Activated gamma-delta T cell treated with Interleukin-2 at 50 U/mL for 16 hours (primary cell): ENCODE results near the gene FILIP1.

Experiments used
- DNase-seq: peaks from one replicate; pipeline ENCODE4 v3.0.0-alpha.2; 2020

Gene FILIP1

DNA sequence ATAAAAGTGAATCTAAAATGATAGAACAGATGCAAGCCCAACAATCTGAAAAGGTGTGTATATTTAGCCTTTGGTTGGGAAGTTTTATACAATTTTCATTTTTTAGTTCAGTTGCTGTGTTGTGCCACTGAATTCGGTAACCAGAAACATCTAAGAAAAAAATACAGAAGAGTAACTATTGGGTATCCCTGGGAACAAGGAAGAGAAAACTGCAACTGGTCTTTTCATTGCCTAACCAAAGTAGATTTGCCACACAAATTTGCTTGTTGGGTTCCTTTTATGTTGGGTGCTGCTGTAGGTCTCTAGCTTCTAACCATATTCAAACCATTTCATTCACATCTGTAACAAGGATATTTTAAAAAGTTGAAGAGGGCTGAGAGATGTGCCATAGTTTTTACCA, 206.2 kb downstream of the FILIP1 start:
- no peak for DNase-seq

DNA sequence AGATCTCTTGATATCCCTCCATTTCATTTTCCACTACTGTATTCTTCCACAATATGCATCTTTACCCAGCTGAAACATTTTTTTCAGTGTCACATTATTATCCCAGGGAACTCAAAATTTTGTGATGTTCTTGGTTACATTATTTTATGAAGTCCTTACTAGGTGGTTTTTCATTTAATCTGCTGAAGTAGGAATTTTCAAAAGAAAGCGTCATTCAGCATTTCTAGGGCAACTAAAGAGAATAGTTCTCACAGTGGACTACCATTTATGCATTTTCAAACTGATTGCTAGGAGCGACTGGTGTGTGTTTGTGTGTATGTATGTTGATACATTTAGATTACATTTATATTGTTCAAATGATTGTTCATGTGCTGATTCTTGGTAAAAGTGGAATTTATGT, 206.6 kb downstream of the FILIP1 start:
- DNase-seq = no peak

DNA sequence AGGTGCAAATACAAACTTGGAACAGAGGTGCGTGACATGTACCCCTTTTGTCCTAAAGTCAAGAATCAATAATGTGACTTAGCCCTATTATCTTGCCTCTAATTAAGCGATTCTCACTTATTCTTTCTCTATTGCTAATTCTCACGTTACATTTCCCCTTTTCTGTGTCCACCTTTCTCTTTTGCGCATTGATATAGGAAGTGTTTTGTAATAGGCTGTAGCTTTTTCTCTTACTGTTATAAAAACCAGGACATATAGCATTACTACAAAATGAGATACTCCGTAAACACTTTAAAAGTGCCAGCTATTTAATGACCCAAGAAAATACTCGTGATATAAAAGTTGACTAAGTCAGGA, 208.3 kb downstream of the FILIP1 start:
- no peak for DNase-seq

DNA sequence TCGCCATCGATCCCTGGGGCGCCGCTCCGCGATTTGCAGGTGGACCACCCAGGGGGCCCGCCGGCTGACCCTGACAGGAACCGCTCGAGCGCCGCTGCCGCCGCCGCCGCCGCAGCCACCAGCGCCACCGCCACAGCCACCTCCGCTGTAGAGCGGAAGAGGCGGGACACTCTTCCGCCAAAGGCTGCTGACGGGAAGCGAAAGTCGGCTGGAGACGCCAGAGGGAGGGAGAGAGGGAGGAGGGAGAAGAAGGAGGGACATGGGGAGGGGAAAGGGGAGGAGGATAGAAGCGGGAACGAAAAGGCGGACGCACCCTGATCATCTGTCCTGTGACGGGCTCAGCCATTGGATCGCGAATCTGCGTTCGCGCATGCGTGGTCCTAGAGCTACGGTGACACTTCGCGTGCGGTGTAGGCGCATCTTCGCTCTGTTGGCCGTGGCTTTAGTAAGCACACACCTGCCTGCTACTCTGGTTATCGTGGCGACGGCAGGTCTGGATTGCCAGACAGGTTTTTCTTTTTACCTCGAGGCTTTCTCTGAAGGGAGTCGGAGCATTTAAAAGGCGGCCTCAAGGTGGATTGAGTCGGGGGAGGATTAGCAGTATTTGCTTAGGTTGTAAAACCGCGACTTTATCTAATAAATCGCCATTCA, 208.8 kb downstream of the FILIP1 start, which contains the start of gene TMEM30A:
TSS of gene TMEM30A (minus strand) at position 161 of the 651 bp plus-strand sequence. CDS start at position 7, 154 bp downstream.
- peak; percentile 95 for DNase-seq

DNA sequence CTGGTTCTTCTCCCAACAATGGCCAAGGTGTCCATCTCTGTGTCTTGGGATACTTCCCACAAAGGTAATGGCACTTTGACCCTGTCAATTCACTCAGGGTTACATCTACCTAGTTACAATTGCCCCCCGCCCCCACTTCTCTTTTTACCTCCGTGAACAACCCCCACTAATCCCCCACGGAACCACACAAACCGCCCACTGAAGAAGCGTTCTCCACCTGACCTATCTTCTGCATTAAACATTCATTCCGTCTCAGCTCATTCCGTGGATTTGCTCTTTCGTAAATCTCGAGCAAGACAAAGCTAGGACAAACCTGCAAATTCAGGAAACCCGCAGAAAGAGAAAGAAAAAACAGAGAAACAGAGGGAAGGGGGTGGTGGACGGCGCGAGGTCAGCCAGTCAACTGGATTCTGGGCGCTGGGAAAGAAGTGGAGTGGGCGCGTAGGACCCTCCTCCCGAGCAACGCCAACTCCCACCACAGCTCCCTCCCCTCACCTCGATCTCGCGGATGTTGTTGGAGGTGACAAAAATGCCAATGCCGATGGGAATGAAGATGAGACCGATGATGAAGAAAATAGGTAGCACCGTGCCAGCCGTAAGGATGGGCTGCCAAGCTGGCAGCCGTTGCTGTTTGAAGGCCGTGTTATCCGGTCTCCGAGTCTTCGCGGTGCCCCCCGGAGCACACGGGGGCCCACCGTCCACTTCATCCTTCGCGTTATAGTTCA, 209.5 kb downstream of the FILIP1 start:
- DNase-seq = peak; percentile 6

DNA sequence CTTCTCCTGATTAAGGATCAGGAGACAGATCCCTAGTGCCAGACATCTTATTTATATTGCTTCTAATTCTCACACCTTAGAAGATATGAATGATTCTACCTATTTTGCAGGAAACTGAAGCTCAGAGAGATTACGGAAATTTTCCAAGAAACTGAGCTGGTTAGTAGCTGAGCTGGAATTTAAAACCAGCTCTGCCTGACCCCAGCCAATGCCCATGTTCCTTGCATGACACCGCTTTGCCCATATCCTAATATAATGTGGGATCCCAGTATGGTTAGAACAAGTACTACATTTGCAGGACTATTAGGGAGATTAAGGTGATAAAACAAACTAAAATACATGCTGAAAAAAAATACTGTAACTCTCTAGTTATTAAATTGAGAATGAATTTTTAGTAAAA, 210.9 kb downstream of the FILIP1 start:
- DNase-seq = no peak

DNA sequence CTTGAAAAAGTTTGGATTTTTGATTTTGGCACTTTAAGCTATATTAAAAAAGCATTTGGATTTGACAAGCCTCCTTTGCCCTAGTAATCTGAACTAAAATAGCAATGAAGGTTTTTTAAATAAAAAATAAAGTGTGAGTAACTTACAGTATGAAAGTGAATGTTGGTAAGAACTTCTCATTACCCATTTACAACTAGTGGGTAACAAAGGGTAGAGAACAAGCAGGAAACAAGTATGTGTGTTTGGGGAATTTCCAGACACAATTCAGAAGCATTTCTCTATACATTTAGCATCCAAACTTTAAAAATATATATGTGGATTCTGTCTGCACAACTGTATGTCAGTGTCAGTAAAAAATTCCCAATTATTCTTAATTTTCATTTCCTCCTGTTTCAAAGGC, 211.9 kb downstream of the FILIP1 start:
- no peak for DNase-seq

DNA sequence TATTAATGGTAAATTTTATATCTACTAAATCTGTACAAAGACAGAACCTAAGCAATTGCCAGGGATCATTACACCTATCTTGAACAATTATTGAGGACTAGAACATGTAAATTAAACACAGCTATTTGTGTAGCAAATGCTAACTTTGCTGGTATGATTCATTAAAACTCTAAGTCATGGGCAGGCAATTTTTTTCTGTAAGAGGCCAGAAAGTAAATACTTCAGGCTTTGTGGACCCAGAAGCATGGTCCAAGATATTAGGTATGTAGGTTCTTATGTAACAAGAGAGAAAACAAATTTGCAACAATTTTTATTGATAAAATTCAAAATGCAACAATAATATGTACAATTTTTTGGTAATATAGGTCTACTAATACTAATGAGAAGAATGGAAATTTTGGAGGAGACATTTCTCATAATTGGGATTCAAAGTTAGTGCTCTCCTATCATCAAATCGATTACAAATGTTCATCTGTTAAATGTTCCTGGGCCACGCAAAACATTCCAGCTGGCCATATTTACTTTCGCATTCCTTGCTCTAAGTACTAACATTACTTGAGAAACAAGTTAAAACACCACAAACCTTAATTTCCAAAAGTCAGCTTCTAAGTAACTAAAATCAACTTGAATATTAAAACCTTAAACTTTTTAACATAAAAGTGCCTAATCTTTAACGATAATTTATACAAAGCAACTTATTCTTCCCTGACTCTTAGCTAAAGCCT, 213.3 kb downstream of the FILIP1 start:
- no peak for DNase-seq

DNA sequence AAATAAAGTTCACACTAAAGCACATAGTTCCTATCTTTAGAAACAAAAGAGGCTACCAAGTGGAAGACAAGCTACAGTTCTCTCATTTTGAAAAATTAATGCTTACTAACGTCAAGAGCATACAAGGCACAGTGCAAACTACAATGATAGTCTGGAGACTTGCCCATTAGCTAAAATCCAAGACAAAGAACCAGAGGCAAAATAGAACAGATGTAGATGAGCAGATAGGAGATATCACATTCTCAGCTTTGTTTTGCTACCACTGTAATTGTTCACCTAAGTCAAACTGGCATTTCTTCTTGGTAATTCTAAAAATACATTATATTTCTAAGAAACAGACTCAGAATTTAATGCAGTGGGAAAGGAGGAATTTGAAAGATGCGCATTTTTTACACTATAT, 214.2 kb downstream of the FILIP1 start:
- DNase-seq = no peak

DNA sequence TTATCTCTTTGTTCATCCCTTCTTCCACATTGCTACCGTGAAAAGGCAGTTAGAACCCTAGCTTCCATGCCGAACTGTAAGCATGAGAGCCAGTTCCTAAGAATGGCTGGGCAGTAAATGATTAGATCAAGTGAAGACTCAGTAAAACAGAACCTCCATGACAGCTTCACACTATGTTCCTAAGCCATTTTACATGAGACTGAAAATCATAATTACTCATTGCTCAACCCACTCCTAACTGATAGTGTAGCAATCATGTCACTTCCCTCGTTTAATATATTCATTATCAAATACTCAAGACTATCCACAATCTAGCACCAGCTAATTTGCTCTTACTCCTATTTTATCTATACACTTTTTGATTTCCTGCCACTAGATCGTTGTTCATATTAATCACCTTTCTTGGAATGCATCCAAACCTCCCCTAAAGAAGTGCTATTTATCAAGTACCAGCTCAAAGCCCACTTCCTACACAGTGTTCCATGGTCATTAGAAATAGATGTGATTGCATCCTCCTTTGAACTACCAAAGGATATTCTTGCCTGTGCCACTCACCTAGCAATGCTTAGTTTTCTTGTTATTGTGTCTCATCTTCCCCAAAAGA, 215.0 kb downstream of the FILIP1 start:
- no peak for DNase-seq

DNA sequence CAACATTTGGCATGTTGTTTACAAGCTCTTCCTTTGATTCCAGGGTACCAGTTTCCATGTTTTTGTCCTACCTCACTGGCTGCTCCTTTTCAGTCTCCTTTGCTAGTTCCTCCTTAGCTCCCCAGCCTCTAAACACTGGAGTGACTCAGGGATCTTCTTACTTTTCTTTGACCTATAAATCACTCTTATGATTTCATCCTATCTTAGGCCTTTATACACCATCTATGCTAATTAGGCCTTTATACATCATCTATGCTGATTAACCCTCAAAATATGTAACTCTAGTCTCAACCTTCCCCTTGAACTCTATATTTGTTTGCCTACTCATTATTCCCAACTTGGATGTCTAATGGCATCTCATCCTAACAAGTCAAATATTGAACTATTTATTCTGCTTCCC, 218.5 kb downstream of the FILIP1 start:
- DNase-seq = no peak

DNA sequence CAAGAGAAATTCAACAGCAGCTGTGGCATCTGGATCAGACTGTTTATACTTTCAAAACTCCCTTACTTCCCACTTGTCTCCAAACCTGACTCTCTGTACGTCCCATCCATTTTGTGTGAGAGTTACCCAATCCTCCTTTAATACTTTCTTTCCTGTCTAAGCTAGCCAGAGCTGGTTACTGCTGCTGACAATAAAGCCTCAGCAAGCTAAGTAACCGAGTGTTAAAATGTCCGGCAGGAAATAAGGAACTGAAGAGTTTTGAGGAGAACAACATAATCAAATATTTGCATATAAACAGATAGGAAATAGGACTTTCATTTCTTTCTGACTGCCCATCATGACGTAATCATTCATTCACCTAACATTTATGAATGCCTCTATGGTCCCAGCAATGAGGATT, 220.6 kb downstream of the FILIP1 start:
- no peak for DNase-seq

DNA sequence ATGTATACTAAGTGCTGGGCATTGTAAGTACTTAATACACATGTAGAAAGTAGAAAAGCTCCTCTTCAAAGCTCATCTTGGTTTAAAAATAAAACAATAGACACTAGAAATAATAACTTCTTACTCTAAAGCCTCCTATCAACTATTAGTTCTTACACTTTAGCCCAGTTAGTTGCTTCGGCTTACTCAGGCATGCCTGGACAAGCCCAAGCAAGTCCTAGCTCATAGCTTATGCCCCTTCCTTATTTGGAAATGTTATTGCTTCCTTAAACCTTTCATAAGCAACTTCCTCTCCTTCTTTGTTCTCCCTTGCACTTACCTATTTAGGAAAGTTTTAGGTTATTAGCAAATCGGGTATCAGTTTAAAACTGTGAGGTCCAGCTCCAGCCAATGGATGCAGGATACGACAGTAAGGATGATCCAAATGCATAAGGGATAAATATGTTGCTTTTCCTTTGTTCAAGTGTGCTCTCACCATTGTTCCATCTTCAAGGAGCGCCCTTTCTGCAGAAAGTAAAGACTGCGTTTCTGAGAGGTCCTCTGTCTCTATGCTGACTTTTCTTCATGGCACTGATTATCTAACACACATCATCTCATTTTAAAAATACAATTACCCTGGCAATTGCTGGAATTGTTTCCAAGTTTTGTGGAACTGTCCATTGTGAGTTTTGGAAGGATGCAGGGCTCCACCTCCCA, 221.3 kb downstream of the FILIP1 start:
- DNase-seq = no peak

DNA sequence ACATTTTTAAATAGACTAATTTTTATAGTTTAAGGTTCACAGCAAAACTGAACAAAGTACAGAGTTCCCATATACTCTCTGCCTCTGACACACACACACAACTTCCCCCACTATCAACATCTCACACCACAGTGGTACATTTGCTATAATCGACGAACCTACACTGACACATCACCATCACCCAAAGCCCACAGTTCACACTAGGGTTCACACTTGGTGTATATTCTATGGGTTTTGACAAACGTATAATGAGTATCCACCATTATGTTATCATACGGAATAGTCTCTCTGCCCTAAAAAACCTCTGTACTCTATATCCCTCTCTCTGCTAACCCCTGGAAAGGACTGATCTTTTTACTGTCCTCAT, 224.6 kb downstream of the FILIP1 start:
- no peak for DNase-seq

DNA sequence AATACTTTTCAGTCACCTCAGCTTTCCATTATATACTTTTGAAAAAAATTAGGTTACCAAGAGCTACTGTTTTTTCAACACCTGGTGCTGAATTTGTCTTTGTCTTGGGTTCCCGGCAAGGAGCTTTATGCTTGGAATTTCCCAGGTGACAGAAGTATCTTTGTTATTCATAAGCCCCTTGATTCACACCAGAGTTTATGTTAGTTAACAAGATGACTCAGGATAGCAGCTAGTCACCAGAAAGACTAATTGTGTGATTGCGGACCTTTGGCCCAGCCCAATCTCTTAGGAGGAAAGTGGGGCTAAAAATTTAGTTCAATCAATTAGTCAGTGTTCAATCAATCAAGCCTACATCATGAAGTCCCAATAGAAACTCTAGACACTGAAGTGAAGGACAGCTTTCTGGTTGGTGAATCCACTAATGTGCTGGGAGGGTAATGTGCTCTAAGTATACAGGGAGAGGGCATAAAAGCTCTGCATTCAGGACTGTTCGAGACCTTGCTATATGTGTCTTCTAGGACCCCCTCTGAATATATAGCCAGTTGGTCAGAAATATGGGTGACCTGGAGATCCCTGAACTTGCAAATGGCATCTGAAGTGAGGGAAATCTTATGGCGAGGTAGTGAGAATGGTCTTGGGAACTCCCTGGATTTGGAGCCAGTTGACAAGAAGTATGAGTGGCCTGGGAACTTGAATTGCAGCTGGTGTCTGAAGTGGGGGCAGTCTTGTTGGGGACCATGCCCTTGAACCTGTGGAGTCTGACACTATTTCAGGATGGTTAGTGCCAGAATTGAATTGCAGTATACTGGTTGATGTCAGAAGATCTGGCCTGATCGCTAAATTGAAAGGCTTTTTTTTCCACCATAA, 225.2 kb downstream of the FILIP1 start:
- no peak for DNase-seq

DNA sequence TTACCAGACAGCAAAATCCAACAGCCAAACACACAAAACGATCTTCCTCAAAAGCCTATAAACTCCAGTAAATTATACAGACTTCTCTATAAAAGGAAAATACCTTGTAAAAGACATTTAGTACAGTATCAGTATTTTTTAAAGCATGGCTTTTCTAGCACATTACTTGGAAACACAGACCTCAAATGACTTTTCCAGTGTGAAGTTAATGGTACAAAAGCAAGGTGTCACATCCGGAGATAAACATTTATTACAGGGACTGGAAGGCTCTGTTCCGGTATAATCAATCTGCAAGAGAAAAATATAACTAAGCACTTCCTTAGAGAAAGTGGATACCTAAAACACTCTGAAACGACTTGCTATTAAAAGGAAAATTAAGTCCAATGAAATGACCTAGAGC, 226.1 kb downstream of the FILIP1 start:
- DNase-seq = no peak

DNA sequence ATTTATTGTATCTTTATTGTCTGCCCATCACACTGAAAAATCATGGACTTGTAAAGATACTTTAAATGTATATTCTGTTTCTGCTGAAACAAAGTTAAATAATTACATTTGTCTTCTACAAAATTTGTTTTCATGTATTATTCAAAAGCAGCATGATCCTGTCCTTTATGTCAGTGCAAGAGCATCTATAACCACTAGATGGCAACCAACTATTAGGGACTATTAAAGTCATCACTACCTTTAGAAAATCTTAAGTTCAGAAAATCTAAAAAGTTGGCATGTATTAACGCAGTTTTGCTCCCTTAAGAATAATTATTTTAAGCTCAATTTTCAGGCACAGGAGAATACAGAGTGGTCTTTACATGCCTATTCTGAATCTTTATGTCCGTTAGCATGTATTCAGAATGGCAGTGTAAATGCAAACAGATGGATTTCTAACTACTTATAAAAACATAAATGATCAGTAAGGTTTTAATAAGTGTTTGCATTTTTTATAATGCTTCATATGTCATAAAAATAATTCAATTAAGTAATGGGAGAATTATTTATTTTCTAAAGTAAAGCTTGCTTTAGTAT, 226.8 kb downstream of the FILIP1 start:
- no peak for DNase-seq

DNA sequence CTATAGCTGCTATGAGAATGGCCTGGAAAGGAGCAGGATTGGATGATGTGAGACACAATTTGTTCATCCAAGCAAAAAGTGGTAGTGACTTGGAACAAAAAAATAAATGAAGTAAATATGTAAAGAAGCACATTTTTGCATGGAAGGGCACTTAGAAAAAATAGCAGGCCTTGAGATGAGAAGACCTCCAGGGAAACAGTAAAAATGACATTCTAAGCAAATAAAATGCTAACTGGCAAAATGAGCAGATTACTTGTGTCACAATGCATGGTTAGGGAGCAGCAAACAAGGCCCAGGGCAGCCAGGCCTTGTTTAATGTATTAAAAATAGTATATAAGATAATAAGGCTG, 230.2 kb downstream of the FILIP1 start:
- DNase-seq = no peak

DNA sequence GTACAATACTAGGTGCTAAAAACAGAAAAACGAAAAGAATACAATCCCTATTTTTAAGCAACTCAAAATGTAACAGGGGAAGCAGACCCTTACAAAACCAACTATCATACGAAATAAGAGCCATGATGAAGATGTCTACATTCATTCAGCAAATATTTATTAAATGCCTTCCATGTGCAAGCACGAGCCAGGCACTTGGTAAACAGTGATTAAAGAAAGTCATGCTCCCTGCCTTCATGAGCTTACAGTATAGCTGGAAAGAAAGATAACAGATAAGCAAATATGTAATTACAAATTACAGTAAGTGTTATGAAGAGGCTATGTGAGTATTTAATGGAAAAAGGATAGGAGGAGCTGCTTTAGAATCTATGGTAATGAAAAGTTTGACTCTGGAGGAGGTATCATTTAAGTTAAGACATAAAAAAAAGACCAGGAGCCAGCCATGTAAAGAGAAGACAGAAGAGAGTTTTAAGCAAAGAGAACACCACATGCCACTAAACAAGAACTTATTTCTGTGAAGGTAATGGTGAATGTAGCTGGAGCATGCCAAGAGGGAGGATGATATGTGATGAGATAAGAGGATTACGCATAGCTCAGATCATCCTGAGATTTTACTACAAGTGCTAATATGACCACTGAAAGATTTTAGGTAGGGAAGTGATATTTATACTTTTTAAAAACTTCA, 230.7 kb downstream of the FILIP1 start:
- no peak for DNase-seq

DNA sequence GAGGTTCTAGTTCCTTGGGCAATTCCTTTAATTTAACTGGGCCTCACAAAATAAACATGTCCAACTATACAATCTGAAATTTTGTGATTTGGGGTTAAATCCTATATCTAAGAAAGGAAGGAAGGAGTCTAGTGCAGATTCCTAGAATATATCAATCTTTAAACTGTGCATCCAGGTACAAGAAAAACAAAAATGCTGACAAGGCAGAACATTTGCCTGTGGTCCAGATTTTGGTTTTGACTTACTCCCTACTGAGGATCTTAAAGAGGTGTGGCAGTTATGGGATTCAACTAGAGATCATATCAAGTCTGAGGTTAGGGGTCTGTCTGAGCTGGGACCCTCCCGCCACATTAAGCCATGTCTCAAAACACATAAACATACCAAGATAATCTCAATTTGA, 232.3 kb downstream of the FILIP1 start:
- no peak for DNase-seq
